Measurements from ENCODE around the gene CELA3A.

DNA sequence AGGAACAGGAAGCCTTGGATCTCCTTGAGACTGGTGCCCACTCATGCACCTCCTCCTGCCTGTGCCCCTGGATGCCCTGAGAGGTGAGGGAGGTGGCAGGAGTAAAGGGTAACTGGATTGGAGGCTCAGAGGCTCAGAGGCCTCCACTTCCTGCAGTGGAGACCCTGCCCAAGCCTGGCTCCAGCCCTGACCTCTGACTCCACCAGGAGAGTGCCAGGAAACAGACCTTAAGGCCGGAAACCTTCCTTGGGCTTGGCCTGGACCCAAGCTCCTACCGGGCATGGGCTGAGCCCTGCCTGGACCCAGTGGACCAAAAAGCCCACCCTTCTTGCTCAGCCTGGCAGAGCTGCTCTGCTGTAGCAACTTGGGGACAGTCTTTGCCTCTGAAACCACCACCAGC lies 39.7 kb upstream of the CELA3A start:
- no peak for TF ChIP-seq POLR2A (IDR thresholded peaks at IDR 0.05)
- TF ChIP-seq, protein P1, sequence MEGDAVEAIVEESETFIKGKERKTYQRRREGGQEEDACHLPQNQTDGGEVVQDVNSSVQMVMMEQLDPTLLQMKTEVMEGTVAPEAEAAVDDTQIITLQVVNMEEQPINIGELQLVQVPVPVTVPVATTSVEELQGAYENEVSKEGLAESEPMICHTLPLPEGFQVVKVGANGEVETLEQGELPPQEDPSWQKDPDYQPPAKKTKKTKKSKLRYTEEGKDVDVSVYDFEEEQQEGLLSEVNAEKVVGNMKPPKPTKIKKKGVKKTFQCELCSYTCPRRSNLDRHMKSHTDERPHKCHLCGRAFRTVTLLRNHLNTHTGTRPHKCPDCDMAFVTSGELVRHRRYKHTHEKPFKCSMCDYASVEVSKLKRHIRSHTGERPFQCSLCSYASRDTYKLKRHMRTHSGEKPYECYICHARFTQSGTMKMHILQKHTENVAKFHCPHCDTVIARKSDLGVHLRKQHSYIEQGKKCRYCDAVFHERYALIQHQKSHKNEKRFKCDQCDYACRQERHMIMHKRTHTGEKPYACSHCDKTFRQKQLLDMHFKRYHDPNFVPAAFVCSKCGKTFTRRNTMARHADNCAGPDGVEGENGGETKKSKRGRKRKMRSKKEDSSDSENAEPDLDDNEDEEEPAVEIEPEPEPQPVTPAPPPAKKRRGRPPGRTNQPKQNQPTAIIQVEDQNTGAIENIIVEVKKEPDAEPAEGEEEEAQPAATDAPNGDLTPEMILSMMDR (IDR thresholded peaks at IDR 0.05) = no peak

All from adrenal gland (tissue), 5 donors.